HepG2 (cell line): Measurements from ENCODE around the gene DLG2. TPM values are rescaled to one million over a fixed set of nuclear protein-coding genes. Genes with fewer than 3 reads are reported as not detected.

Experiments
- ATAC-seq: fragments of 200-7000 bp; cut with Tn5 transposase; 3 replicates; pipeline ENCODE4 v1.9.1; 2020; ENCODE audit warnings: mild to moderate bottlenecking, moderate library complexity
- BruUV-seq: library from RNA; stranded (reverse); fragments of 400-500 nt; replicated peaks from 2 replicates; lab custom pipeline; 2021; lab: Mats Ljungman, UMichigan
- CTCF ChIA-PET: fragments of 300-600 bp; formaldehyde crosslinking; extraction: SDS; loops from one replicate; lab custom pipeline; 2021; ENCODE audit warnings: low total read pairs, inconsistent platforms, low intra/inter-chr PET ratio; lab: Yijun Ruan, JAX
- POLR2A ChIA-PET: fragments of 350-600 bp; sonication (Branson Sonifier 250); formaldehyde crosslinking; loops from one replicate; lab custom pipeline; 2020; ENCODE audit warnings: antibody characterized with exemption, inconsistent platforms; lab: Yijun Ruan, JAX
- DNase-seq: peaks from one replicate; pipeline ENCODE4 v3.0.0-alpha.2; 2015; ENCODE audit warnings: low spot score
- FAIRE-seq: peaks from 3 replicates; lab custom pipeline; 2011; peaks lifted over from hg19 to GRCh38; lab: Jason Lieb, UNC
- H2AFZ ChIP-seq: one replicate; pipeline ENCODE4 v1.6.1; 2011; ENCODE audit warnings: low read length, inconsistent platforms
- H3K27ac ChIP-seq: fragments of 300-600 bp; 3 replicates; pipeline ENCODE4 v1.8.0; 2011; ENCODE audit warnings: mixed run types, mild to moderate bottlenecking, mixed read lengths, low read length, inconsistent platforms; ENCODE audit not compliant: insufficient read depth; ENCODE audit errors: extremely low read length
- H3K27me3 ChIP-seq, 2 experiments: fragments of 200-600 bp in 1 of 2; 2 replicates in 1 of 2; 3 replicates in 1 of 2; pipeline versions ENCODE4 v1.6.0 to v1.8.0; 2011; ENCODE audit warnings: low read length in 2 of 2, mild to moderate bottlenecking in 2 of 2, moderate library complexity in 2 of 2, inconsistent platforms in 1 of 2; ENCODE audit not compliant: insufficient read depth in 2 of 2, control insufficient read depth in 1 of 2
- H3K36me3 ChIP-seq, 2 experiments: fragments of 200-600 bp in 1 of 2; replicated peaks in 1 of 2; 2 replicates in 1 of 2; 3 replicates in 1 of 2; pipeline versions ENCODE4 v1.5.1 to v1.8.0; 2011; ENCODE audit warnings: low read length in 2 of 2, inconsistent platforms in 1 of 2; ENCODE audit not compliant: insufficient read depth in 2 of 2, control insufficient read depth in 1 of 2
- H3K4me1 ChIP-seq: 2 replicates; pipeline ENCODE4 v1.5.1; 2012; ENCODE audit warnings: low read length, inconsistent platforms; ENCODE audit not compliant: insufficient read depth
- H3K4me2 ChIP-seq: 2 replicates; pipeline ENCODE4 v1.6.0; 2011; ENCODE audit warnings: low read depth, low read length, inconsistent platforms
- H3K4me3 ChIP-seq, 3 experiments: fragments of 200-600 bp in 1 of 3; sonication (generic), shearing (Covaris generic) in 1 of 3; replicated peaks in 1 of 3; 2 replicates each; pipeline ENCODE4 v1.5.1; 2011 to 2016; ENCODE audit warnings: low read length in 3 of 3, inconsistent platforms in 2 of 3, low read depth in 2 of 3, mild to moderate bottlenecking in 2 of 3, control low read depth in 1 of 3, mixed read lengths in 1 of 3; ENCODE audit not compliant: insufficient read depth in 1 of 3
- H3K79me2 ChIP-seq: one replicate; pipeline ENCODE4 v1.6.1; 2011; ENCODE audit warnings: low read length, inconsistent platforms; ENCODE audit not compliant: insufficient read depth
- H3K9ac ChIP-seq: 2 replicates; pipeline ENCODE4 v1.6.0; 2011; ENCODE audit warnings: mild to moderate bottlenecking, low read depth, low read length, inconsistent platforms; ENCODE audit not compliant: insufficient read depth
- H3K9me3 ChIP-seq: 2 replicates; pipeline ENCODE4 v1.5.1; 2012; ENCODE audit warnings: mild to moderate bottlenecking, low read length
- H4K20me1 ChIP-seq: 2 replicates; pipeline ENCODE4 v1.6.0; 2011; ENCODE audit warnings: inconsistent platforms, mild to moderate bottlenecking, low read length, moderate library complexity; ENCODE audit not compliant: insufficient read depth
- FOXA1 ChIP-seq, 2 experiments: fragments of 450-650 bp in 1 of 2; sonication (generic) in 1 of 2; formaldehyde crosslinking in 1 of 2; IDR thresholded peaks; 2 replicates each; pipeline versions ENCODE4 v1.4.0 to v1.6.1; 2016 to 2020; ENCODE audit warnings: missing genetic modification reagents in 1 of 2
- MTA1 ChIP-seq: sonication (generic); formaldehyde crosslinking; IDR thresholded peaks from 2 replicates; pipeline ENCODE4 v1.4.0; 2020; ENCODE audit warnings: missing genetic modification reagents, mild to moderate bottlenecking, borderline replicate concordance
- NONO ChIP-seq, 2 experiments: fragments of 450-650 bp in 1 of 2; sonication (generic) in 1 of 2; formaldehyde crosslinking in 1 of 2; IDR thresholded peaks in 1 of 2; conservative IDR thresholded peaks in 1 of 2; 2 replicates each; pipeline versions ENCODE4 v1.6.1 to v1.8.0; 2017 to 2022; ENCODE audit warnings: mild to moderate bottlenecking in 1 of 2, missing genetic modification reagents in 1 of 2, moderate library complexity in 1 of 2
- RBM39 ChIP-seq: fragments of 200-400 bp; formaldehyde crosslinking; IDR thresholded peaks from one replicate; pipeline ENCODE4 v1.6.1; 2018; ENCODE audit warnings: antibody characterized with exemption, mild to moderate bottlenecking, low read depth, low read length; ENCODE audit not compliant: poor library complexity, severe bottlenecking
- SMAD9 ChIP-seq: sonication (generic); formaldehyde crosslinking; IDR thresholded peaks from 2 replicates; pipeline ENCODE4 v1.5.1; 2020; ENCODE audit warnings: mild to moderate bottlenecking, missing genetic modification reagents
- SOX5 ChIP-seq: IDR thresholded peaks from 2 replicates; pipeline ENCODE4 v1.6.1; 2016; ENCODE audit warnings: borderline replicate concordance
- SP5 ChIP-seq: IDR thresholded peaks from 2 replicates; pipeline ENCODE4 v1.6.1; 2016; ENCODE audit warnings: low read depth, borderline replicate concordance
- TBL1XR1 ChIP-seq: fragments of 150-350 bp; IDR thresholded peaks from 2 replicates; pipeline ENCODE4 v1.6.1; 2014; ENCODE audit warnings: borderline replicate concordance, low read length; ENCODE audit not compliant: partially characterized antibody
- ZNF20 ChIP-seq: sonication (generic); formaldehyde crosslinking; IDR thresholded peaks from 2 replicates; pipeline ENCODE4 v1.4.0; 2020; ENCODE audit warnings: mild to moderate bottlenecking, moderate library complexity, missing genetic modification reagents
- ZNF354B ChIP-seq: sonication (generic); formaldehyde crosslinking; IDR thresholded peaks from 2 replicates; pipeline ENCODE4 v1.8.0; 2022; ENCODE audit warnings: mild to moderate bottlenecking, missing genetic modification reagents
- ZNF614 ChIP-seq: IDR thresholded peaks from 2 replicates; pipeline ENCODE4 v1.6.1; 2018; ENCODE audit warnings: missing biosample characterization, missing genetic modification reagents, inconsistent platforms, borderline replicate concordance
- WGBS: methylation state at CpG from one replicate; pipeline ENCODE4 v1.1.6; 2017; ENCODE audit warnings: low lambda C conversion rate; 5-methylcytosine and 5-hydroxymethylcytosine counted together
- in situ Hi-C: cut with HindIII; loops from 2 replicates; pipeline ENCODE4 v1.10.0; 2017; ENCODE audit warnings: low pct_unique_long_range_greater_than_20kb; ENCODE audit not compliant: extremely low pct_ligation_motif_present
- intact Hi-C: fragments of 100-400 bp; cut with micrococcal nuclease; formaldehyde crosslinking; loops from one replicate; pipeline ENCODE4 v1.10.0; 2022; ENCODE audit not compliant: unreplicated experiment
- polyA plus RNA-seq, 8 experiments: library from polyadenylated mRNA; depleted of rRNA in 3 of 8; stranded (reverse) in 7 of 8; unstranded in 1 of 8; fragments of >200 nt; fragmentation: Illumina TruSeq in 4 of 8; extraction: Trizol in 4 of 8; gene quantifications; 2 replicates each; pipeline versions ENCODE4 v1.2.1 to v1.2.3, GENCODE V29; 2011 to 2016; ENCODE audit warnings: low read depth in 4 of 8, missing spikeins in 1 of 8, mixed read lengths in 1 of 8; ENCODE audit not compliant: insufficient read depth in 1 of 8
- total RNA-seq, 5 experiments: library from RNA; depleted of rRNA; stranded (reverse); fragments of >200 nt; fragmentation: Illumina TruSeq; extraction: Trizol; gene quantifications; 2 replicates each; pipeline ENCODE4 v1.2.3, GENCODE V29; 2016; ENCODE audit warnings: low read depth in 1 of 5
- TF ChIP-seq, protein P1 (sequence below): sonication (generic); formaldehyde crosslinking; IDR thresholded peaks from 2 replicates; pipeline ENCODE4 v1.4.0; 2020; ENCODE audit warnings: missing genetic modification reagents
- TF ChIP-seq, protein P2 (sequence below): sonication (generic); formaldehyde crosslinking; IDR thresholded peaks from 2 replicates; pipeline ENCODE4 v1.5.1; 2020; ENCODE audit warnings: mild to moderate bottlenecking, missing genetic modification reagents
- TF ChIP-seq, protein P3 (sequence below), 2 experiments: sonication (generic) in 1 of 2; formaldehyde crosslinking in 1 of 2; IDR thresholded peaks; 2 replicates each; pipeline versions ENCODE4 v1.6.1 to v1.9.0; 2014 to 2022; ENCODE audit warnings: antibody characterized with exemption in 1 of 2, borderline replicate concordance in 1 of 2, inconsistent platforms in 1 of 2, low read depth in 1 of 2, missing genetic modification reagents in 1 of 2

Gene DLG2
- total and polyA plus RNA-seq, 2 of the 13 experiments (the other 11 are each of a cell fraction or from before 2014, with no cell fraction given) = 0.46 to 1.0 TPM

DNA sequence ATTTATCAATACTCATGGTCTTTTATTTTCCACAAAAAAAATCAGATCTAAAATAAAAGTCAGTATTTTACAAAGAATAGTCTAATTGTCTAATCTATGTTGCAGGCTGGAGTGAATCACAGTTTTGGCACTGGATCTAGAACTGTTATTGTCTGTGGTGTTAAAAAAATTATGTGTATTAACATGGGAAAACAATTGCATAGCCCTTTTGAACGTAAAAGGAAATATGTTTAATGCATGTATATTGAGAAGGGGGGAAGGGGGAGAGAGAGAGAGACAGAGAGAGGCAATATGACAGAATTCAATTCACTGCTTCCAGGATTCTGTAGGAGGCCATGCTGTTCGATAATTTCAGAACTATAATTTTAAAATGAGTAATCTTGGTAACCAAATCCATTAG is 2016.1 kb downstream of the DLG2 start:
- H3K36me3 ChIP-seq = no peaks in the 10 kb centered on the region
- TF ChIP-seq MTA1 (CRISPR knock-in tag) (no peak), FOXA1 (IDR thresholded peaks at IDR 0.05) (no peak), FOXA1 (CRISPR knock-in tag; IDR thresholded peaks at IDR 0.05) (no peak), NONO (IDR thresholded peaks at IDR 0.05) (no peak), NONO (CRISPR knock-in tag; conservative IDR thresholded peaks at IDR 0.05) (no peak), SMAD9 (CRISPR knock-in tag) (no peak), SP5 (CRISPR knock-in tag) (no peak), SOX5 (CRISPR knock-in tag) (no peak), TBL1XR1 (no peak), RBM39 (no peak), ZNF20 (CRISPR knock-in tag) (no peak), ZNF614 (no peak), ZNF354B (no peak)
- TF ChIP-seq, protein P1, sequence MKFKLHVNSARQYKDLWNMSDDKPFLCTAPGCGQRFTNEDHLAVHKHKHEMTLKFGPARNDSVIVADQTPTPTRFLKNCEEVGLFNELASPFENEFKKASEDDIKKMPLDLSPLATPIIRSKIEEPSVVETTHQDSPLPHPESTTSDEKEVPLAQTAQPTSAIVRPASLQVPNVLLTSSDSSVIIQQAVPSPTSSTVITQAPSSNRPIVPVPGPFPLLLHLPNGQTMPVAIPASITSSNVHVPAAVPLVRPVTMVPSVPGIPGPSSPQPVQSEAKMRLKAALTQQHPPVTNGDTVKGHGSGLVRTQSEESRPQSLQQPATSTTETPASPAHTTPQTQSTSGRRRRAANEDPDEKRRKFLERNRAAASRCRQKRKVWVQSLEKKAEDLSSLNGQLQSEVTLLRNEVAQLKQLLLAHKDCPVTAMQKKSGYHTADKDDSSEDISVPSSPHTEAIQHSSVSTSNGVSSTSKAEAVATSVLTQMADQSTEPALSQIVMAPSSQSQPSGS (CRISPR knock-in tag) = no peak
- TF ChIP-seq, protein P2, sequence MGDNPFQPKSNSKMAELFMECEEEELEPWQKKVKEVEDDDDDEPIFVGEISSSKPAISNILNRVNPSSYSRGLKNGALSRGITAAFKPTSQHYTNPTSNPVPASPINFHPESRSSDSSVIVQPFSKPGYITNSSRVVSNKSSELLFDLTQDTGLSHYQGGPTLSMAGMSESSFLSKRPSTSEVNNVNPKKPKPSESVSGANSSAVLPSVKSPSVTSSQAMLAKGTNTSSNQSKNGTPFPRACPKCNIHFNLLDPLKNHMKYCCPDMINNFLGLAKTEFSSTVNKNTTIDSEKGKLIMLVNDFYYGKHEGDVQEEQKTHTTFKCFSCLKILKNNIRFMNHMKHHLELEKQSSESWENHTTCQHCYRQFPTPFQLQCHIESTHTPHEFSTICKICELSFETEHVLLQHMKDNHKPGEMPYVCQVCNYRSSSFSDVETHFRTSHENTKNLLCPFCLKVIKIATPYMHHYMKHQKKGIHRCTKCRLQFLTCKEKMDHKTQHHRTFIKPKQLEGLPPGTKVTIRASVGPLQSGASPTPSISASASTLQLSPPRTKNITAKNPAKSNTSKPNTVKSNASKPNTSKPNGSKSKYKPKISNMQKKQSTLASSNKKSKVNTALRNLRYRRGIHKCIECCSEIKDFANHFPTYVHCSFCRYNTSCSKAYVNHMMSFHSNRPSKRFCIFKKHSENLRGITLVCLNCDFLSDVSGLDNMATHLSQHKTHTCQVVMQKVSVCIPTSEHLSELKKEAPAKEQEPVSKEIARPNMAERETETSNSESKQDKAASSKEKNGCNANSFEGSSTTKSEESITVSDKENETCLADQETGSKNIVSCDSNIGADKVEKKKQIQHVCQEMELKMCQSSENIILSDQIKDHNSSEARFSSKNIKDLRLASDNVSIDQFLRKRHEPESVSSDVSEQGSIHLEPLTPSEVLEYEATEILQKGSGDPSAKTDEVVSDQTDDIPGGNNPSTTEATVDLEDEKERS = no peak
- TF ChIP-seq, protein P3, sequence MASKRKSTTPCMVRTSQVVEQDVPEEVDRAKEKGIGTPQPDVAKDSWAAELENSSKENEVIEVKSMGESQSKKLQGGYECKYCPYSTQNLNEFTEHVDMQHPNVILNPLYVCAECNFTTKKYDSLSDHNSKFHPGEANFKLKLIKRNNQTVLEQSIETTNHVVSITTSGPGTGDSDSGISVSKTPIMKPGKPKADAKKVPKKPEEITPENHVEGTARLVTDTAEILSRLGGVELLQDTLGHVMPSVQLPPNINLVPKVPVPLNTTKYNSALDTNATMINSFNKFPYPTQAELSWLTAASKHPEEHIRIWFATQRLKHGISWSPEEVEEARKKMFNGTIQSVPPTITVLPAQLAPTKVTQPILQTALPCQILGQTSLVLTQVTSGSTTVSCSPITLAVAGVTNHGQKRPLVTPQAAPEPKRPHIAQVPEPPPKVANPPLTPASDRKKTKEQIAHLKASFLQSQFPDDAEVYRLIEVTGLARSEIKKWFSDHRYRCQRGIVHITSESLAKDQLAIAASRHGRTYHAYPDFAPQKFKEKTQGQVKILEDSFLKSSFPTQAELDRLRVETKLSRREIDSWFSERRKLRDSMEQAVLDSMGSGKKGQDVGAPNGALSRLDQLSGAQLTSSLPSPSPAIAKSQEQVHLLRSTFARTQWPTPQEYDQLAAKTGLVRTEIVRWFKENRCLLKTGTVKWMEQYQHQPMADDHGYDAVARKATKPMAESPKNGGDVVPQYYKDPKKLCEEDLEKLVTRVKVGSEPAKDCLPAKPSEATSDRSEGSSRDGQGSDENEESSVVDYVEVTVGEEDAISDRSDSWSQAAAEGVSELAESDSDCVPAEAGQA (IDR thresholded peaks at IDR 0.05; ENCODE audit: low read depth) = no peak
- TF ChIP-seq, protein P3 (CRISPR knock-in tag; IDR thresholded peaks at IDR 0.05; ENCODE audit: borderline replicate concordance) = no peak

More for the DNA sequence above, 2016.1 kb downstream of the DLG2 start:
- ChIA-PET CTCF (no interaction called here), POLR2A (no interaction called here)
- FAIRE-seq = no peak
- H3K27me3 ChIP-seq = no peaks in the 10 kb centered on the region
- H3K9ac ChIP-seq = no peak overlapping the region
- H4K20me1 ChIP-seq = no peaks in the 10 kb centered on the region
- H3K4me2 ChIP-seq = no peak overlapping the region
- WGBS = 5% methylated on average over 2 of the region's 2 CpGs
- H3K4me3 ChIP-seq = no peak overlapping the region
- intact Hi-C loops = no loop called here
- in situ Hi-C loops = no loop called here
- no peaks in the 10 kb centered on the region for H3K4me1 ChIP-seq
- ATAC-seq = no peak
- H3K27ac ChIP-seq = no peak overlapping the region
- no peak for DNase-seq
- H2AFZ ChIP-seq = no peak overlapping the region
- no peaks in the 10 kb centered on the region for H3K79me2 ChIP-seq
- H3K9me3 ChIP-seq = no peaks in the 10 kb centered on the region
- BruUV-seq = no TSS peak
